ENCODE measurements around the gene IRAK1.
A peak's percentile ranks its signal among the peaks of the same experiment; 100 is the strongest.
"Not testable (repeated sequence)": the region's sequence is repeated elsewhere in the genome, so short reads cannot be mapped to it uniquely, and the experiment has no call there.

Gene IRAK1

DNA sequence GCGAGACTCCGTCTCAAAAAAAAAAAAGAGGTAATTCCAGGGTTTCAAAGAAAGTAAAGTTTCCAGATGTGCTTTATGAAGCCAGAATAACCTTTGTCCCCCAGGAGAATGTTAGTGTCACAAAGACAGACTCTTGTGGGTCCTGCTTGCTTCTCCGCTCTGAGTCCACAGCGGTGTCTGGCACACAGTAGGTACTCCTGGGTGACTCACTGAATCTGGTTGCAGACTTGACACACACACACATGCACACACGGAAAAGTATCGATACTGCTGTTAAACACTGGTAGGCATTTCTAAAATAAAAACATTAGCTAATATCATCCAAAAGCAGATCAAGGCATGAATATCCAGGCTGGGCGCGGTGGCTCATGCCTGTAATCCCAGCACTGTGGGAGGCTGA, 24.2 kb downstream of the IRAK1 start:
- DNase-seq (ENCODE audit: low spot score), result no peak

DNA sequence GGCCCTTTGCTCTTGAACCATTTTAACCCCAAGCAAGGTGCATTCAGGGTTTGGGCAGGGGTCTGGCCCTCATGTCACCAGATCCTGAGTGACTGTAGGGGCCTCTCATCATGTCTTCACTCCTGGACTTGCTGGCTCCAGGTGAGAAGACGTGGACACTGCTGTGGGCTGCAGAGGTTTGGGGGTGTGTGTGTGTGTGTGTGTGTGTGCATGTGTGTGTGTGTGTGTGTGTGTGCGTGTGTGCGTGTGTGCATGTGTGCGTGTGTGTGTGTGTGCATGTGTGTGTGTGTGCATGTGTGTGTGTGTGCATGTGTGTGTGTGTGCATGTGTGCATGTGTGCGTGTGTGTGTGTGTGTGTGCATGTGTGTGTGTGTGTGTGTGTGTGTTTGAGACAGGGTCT, 25.3 kb downstream of the IRAK1 start:
- not testable (repeated sequence) for DNase-seq (ENCODE audit: low spot score)

DNA sequence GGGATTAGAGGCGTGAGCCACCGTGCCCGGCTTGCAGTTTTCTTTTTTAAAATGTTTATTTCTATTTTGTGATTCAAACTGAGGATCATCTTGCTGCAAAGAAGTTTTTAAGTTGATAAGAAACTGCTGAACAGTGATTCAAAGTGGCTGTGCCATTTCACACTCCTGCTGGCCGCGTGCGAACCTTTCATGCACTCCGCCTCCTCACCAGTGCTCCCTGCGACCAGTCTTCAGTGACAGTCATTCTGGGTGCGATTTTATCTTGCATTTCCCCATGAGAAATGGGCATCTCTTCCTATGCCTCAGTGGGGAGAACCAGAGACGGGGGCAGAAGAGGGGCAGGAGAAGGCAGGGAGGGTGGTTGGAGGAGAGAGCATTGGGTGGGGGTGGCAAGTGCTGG, 25.7 kb downstream of the IRAK1 start:
- no peak for DNase-seq (ENCODE audit: low spot score)

DNA sequence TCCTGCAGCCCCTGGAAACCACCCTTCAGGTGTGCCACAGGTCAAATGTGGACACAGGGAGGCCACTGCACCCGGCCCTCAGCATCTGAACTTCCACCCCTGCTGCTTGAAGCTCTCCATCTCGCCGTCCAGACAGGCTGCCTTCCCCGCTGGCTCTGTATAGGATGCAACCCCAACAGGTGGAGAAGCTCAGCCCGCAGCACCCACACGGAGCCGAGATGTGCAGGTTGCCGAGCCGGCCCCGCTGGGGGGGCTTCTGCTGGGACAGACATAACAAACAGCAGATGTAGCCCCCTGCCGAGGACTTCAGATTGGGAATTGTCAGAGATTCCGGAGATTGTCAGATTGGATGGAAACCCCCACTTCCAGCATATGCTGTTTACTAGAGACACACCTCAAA, 26.6 kb downstream of the IRAK1 start:
- DNase-seq (ENCODE audit: low spot score), result no peak

DNA sequence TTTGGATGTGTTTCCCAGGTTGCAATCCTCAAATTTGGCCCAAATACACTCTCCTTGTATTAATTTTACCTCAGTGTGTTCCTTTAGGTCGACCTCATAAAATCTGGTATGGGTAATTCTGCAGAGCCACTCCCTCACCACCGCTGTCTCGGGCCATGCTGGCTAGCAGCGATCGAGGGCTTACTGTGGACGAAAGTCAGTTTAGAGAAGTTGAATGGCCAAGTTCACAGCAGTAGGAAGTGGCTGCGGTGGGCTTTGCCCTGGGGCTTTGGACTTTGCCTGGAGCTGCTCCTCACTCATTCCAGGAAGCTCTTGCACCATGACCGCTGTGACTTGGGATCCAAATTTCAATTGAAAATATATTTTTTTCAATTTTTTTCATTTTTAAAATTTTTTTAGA, 27.5 kb downstream of the IRAK1 start:
- DNase-seq (ENCODE audit: low spot score), result no peak

DNA sequence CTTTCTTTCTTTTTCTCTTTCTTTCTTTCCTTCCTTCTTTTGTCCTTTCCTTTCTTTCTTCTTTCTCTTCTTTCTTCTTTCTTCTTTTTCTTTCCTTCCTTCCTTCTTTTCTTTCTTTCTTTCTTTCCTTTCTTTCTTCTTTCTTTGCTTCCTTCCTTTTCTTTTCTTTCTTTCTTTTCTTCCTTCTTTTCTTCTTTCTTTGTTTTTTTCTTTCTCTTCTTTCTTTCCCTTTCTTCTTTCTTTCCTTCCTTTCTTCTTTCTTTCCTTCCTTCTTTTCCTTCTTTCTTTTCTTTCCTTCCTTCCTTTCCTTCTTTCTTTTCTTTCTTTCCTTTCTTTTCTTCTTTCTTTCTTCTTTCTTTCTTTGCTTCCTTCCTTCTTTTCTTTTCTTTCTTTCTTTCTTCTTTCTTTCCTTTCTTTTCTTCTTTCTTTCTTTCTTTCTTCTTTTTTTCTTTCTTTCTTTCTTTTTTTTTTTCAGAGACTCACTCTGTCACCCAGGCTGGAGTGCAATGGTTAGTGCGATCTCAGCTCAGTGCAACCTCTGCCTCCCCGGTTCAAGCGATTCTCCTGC, 28.6 kb downstream of the IRAK1 start:
- DNase-seq (ENCODE audit: low spot score), result no peak

DNA sequence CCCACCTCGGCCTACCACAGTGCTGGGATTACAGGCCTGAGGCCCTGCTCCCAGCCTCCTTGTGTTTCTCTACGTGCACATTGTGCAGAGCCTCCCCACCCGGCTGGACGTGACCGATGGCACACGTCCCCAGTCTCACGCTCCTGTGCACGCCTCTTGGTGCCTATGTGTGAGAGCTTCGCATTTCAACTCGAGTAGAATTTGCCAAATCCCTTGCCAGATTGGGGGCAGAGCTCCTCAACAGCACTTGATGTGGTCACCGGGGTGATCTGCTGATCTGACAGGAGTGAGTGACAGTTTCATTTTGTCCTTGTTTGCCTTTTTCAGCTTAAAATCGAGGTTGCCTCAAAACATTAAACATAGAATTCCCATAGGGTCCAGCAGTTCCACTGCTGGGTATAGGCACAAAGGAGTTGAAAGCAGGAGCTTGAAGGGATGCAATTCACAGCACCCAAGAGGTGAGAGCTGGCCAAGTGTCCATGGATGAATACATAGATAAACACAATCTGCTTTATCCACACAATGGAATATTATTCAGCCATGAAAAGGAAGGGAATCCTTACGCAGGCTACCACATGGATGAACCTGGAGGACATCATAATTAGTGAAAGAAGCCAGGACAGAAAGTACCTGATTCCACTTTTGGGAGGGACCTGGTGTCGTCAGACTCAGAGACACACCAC, 29.6 kb downstream of the IRAK1 start:
- no peak for DNase-seq (ENCODE audit: low spot score)

DNA sequence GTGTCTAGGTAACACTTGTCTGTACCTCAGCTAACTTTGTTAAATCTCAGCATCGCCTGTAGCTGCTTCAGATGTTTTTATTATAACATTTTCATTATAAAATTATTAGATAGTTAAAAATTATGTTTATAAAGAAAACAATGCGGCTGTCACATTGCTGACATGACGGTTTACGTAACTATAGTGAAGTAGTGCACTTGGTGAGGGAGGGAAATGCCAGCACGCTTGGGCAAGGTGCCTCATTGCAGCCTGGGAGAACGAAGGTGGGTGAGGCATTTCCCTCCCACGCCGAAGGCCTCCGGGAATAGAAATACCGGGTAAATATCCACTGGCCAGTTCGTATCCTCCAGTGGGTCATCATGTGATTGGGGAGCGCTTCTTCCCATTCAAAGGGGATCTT, 31.2 kb downstream of the IRAK1 start:
- no peak for DNase-seq (ENCODE audit: low spot score)

DNA sequence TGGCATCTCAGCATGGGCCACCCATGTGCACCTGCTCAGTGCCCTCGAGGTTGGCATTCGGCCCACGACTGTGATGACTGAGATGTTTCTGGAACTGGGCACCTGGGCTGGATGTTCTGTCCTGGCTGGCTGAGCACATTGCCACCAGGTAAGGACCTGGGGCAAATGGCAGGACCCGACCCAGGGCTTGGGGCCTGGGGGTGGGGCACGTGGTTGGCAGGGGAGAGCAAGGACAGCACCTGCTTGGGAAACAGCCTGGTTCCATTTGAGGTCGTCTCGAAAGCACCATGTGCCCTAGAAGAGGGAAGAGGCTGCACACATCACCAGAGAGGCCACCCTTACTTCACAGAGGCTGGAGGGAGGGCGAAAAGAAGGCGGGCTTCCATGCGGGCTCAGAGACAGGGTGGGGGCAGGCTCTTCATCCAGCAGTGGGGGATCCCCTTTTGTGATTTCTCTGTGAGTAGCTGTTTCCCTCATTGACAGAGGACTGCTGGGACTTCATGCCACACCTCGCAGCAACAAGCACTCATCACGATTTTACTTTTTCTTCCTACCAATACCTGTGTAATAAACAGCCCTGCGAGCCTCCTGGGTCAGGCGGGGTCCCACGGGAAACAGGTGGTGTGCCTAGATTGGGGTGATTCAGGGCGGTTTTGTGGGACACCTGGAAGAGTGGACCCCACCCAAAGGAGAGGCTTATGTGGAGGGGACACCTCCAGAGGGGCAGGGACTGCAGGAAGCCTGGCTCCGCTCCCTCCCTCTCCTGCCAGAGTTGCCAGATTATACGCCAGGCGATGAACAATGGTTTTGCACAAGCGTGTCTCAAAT, 35.1 kb downstream of the IRAK1 start:
- DNase-seq (ENCODE audit: low spot score), result peak; percentile 44

DNA sequence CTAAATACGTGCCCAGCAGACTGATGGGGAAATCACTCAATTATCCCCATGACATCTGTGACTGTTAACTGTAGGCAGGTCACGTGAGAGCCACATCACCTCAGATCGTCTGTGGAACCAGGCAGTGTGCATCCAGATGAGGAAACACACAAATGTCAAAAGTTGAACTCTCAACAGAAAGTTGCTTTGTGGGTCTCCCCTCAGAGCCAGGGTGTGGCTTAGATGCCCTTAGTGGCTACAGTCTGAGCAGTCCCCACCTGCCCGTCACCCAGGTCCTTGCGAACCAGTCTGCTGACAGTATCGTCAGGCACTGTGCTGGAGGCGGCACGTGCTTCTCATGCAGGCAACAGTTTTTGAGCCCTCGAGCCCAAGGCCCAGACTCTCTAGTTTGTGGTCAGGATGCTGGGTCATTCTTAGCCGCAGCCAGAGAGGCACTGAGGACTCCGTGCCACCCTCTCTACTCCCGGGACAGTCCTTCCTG, 36.3 kb downstream of the IRAK1 start:
- no peak for DNase-seq (ENCODE audit: low spot score)

DNA sequence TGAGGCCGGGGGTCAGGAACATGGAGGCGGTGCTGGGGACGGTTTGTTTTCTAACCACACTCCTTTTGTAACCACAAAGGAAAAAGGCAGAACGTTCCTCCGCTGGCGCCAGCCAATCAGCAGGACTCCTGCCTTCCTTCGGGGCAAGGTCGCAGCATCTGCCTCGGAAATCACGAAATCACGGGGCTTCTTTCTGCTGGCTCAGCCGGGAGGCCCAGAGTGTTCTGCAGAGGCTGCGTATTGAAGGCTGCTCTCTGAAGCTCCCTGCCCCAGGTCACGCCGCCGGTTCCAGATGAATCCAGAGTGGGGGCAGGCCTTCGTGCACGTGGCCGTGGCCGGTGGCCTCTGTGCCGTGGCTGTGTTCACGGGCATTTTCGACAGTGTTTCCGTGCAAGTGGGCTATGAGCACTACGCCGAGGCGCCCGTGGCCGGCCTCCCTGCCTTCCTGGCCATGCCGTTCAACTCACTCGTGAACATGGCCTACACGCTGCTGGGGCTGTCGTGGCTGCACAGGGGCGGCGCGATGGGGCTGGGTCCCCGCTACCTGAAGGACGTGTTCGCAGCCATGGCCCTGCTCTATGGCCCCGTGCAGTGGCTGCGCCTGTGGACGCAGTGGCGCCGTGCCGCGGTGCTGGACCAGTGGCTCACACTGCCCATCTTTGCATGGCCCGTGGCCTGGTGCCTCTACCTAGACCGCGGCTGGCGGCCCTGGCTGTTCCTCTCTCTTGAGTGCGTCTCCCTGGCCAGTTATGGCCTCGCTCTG, 37.8 kb downstream of the IRAK1 start:
- DNase-seq (ENCODE audit: low spot score), result peak; percentile 67

DNA sequence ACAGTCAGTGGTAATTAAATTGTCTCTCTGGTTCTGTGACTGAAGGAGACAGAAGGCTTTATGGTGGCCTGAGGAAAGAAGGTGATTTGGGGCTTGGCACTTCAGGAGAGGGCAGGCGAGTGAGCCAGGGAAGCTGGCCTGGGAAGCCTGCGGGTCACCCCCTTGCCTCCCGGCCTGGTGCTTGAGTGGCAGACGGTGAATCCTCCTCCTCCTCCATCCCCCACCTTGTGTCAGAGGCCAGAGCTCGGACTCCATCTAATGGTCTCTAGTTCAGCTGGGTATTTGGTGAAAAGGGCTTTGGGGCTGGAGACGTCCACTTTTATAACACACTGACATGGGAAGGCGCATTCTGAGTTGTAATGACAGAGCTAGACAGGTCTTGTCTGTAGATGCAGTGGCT, 38.5 kb downstream of the IRAK1 start:
- no peak for DNase-seq (ENCODE audit: low spot score)

DNA sequence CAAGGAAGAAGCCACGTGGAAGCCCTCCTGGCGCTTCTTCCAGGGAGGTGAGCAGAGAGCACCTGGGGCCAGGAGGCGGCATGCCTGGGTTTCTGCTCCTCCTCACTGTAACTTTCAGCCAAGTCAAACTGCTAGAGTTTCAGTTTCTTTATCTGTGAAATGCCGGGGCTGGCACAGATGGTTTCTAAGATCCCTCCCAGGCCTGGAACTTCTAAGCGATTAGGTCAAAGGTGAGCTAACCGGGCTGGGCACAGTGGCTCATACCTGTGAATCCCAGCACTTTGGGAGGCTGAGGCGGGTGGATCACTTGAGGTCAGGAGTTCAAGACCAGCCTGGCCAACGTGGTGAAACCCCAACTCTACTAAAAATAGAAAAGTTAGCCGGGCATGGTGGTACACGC, 39.3 kb downstream of the IRAK1 start:
- not testable (repeated sequence) for DNase-seq (ENCODE audit: low spot score)

DNA sequence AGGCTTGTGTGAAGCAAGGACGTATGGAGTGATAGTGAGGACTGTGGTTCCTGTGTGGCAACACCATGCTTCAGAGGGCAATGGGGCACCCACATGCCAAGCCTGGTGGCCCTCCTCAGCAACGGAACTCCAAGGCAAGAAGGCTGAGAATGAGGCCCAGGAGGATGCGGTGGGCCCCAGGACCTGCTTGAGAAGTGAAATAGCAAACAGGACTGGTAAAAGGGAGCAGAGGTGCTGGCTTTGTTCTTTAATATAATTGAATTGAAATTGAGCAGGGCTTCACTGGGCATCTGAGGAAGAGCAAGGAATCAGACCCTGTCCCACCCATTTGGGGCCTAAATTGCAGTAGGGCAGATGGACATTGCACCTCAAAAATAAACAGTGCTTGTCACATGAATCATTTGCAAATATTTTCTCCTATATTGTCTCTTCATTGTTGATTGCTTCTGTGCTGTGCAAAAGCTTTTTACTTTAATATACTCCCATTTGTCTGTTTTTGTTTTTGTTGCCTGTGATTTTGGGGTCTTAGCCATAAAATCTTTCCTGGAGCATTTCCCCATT, 44.9 kb downstream of the IRAK1 start:
- DNase-seq (ENCODE audit: low spot score), result no peak

DNA sequence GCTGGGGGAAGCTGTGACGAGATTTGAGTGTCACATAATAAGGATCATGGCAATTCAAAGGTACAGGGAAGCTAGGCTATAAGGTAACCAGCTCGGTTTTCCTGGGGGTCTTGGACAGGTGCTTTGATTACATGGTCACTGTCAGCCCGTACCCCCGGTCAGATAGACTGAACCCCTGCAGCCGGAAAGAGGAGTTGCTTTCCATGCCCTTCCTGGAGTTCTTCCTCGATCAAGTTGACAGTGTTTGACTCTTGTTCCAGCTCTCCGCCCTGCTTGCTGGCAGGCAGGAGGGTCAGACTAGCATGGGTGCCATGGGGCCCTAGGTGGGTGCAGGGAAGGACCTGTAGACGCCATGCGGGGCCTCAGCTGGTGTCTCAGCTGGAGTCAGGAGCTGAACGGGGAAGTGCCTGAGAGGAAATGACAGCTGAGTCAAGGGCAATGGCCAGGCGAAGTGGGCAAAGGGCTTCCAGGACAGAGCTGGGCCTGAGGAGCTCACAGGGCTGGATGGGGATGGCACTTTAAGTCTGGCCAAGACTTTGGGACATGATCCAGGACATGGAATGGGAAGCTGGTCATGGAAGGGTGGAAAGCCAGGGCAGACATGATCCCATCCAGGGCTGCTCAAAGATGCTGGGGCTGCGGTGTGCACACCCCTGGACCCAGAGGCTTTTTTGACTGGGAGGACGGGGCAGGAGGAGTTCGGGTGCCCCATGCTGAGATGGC, 45.5 kb downstream of the IRAK1 start:
- DNase-seq (ENCODE audit: low spot score), result no peak

DNA sequence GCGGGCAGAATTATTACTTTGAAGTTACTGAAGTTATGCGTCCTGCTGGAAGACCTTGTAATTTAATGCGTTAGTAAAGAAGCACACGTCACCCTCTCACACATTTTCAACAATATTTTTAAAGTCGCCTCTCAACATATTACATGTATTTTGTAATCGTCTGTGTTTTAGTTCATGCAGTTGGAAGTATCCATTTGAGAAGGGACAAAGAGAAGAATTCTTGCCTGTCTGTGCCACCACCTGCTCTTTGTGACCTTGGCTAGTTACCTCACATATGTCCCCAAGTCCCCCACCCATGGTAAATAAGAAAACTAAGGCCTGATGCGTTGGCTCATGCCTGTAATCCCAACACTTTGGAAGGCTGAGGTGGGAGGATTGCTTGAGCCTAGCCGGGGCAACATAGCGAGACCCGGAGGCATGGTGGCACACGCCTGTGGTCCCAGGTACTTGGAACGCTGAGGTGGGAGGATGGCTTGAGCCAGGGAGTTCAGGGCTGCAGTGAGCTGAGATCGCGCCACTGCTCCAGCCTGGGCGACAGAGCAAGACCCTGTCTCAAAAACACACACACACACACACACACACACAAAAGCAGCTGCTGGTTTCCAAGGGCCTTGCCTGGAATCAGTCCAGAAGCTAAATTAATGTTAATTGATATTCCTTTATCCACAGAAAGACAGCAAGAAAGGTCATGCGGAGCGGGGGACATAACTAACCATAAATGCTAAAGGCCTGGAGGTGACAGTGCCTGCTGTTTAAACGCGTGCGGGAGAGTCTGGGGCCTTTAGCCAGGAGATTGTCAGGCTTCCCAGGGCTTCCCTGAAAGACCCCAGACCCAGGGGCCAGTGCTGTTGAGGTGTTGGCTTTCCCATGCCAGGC, 46.3 kb downstream of the IRAK1 start:
- no peak for DNase-seq (ENCODE audit: low spot score)

DNA sequence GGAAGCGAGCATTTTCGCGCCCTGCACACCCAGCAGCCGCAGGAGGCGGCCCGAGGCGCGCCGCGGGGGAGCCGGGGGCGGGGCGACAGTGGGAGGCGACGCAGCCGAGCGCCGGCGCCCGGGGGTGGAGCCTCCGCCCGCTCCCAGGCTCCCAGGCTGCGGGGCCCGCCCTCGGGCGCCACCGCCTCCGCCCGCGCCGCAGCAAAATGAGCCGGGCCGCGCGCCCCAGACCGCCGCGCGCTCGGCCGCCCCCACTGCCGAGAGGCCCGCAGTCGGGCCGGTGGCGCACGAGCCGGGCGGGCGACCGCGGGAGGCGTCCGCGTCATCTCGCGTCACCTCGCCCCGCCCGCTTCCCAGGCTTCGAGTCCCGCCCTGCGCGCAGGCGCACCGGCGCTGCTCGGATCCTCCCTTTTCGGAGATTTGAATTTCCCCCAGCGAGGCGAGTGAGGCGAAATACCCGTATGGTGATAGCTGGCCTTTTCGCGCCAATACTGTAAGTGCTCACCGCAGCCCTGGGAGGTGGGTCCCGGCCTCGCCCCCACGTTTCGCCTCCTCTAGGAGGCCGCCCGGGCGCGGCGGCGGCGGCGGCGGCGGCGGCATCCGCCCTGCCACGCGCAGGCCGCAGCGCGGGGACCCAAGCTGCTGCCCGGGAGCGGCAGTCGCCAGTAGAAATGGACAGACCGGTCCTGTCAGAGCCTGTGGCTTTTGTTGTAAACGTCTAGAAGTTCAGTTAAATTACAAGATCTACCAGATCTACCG, 47.2 kb downstream of the IRAK1 start, which contains the start of gene TMEM187:
Gene TMEM187 (plus strand): TSS at position 387 of the 759 bp plus-strand sequence. CDS start 9,309 bp downstream, outside the sequence.
- DNase-seq (ENCODE audit: low spot score), result peak; percentile 88

DNA sequence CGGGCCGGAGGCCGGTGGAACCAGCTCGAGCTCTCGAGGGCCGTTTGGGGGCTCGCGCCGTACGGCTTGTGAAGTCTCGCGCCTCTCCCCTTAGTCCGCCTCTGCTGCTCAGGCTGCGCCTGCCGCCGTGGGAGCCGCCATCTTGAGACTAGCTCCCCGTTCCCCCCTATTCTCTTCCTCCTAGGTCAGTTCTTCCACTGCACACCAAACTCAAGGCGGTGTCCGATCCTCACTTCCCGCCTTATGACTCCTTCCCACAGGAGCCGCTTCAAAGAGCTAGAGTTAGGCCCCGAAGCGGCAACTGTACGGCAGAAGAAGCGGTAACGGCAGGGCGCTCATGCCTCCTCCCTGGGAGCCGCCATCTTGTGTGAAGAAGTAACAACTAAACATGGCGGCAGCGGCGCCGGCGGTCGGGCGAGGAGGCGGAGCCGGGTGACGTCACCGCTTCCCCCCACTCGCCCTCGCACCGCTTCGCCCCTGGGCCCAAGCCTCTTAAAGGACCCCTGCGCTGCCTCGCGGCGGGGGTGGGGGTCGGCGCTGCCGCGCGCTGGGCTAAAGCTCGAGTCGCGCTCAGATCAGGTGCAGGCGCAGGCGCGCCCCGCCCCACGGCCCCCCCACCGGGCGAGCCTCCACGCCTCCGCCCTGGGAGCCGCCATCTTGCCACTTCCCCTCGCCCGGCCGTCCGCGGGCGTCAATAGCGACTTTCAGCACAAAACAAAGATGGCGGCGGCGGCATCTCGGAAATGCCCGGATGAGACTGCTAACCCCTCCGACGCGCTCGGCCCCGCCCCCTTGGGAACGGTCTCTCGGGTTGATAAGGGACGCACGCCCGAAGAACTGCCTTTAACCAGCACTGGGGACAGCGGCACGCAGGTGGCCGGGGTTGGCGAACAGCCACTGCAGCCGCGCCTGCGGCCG, 48.0 kb downstream of the IRAK1 start, which contains the start of gene HCFC1:
Gene HCFC1 (minus strand): TSS at position 369 of the 918 bp plus-strand sequence. CDS start 978 bp downstream, outside the sequence.
- peak; percentile 92 for DNase-seq (ENCODE audit: low spot score)

Data from CD4-positive, alpha-beta T cell treated with Interleukin-2 at 100 ng/mL for 4 hours (primary cell).